ENCODE results near the gene PADI3. TPM values are rescaled to one million over a fixed set of nuclear protein-coding genes. Genes with fewer than 3 reads are reported as not detected.
A peak's percentile ranks its signal among the peaks of the same experiment; 100 is the strongest.
"Not testable (repeated sequence)": the region's sequence is repeated elsewhere in the genome, so short reads cannot be mapped to it uniquely, and the experiment has no call there.

Gene PADI3
- total RNA-seq, 3 donors from 2014 or later, result not detected

- Histone ChIP-seq H3K4me1 (no peaks in the 10 kb centered on the region), H3K4me3 (no peak overlapping the region), H3K9me3 (no peaks in the 10 kb centered on the region), H3K27ac (no peak overlapping the region), H3K36me3 (no peaks in the 10 kb centered on the region), H3K27me3 (no peaks in the 10 kb centered on the region)
- DNase-seq (ENCODE audit: low spot score in 2 of 2), result no peak
- TF ChIP-seq CTCF (IDR thresholded peaks at IDR 0.05), result no peak
- intact Hi-C loops (cut with DNase I; ENCODE audit: low total_unique reads), result loop anchor here (10.0 kb wide), 2 partner anchors 110 to 180 kb away; partner anchors contain the start of gene SDHB
Measured at GRCh38 chr1:17234405-17234804, 14.5 kb upstream of the PADI3 start.

GRCh38 chr1:17235135-17235885 lies 13.6 kb upstream of the PADI3 start:
- H3K27me3 ChIP-seq, result no peaks in the 10 kb centered on the region
- intact Hi-C loops (cut with DNase I; ENCODE audit: low total_unique reads), result loop anchor here (10.0 kb wide), 2 partner anchors 111 to 181 kb away; partner anchors contain the start of gene SDHB
- no peak overlapping the region for H3K4me3 ChIP-seq
- DNase-seq (ENCODE audit: low spot score in 2 of 2), result no peak
- H3K9me3 ChIP-seq, result no peaks in the 10 kb centered on the region
- no peaks in the 10 kb centered on the region for H3K4me1 ChIP-seq
- TF ChIP-seq POLR2A (IDR thresholded peaks at IDR 0.05) (no peak), POLR2AphosphoS5 (IDR thresholded peaks at IDR 0.05) (no peak), CTCF (IDR thresholded peaks at IDR 0.05) (no peak)
- no peaks in the 10 kb centered on the region for H3K36me3 ChIP-seq
- H3K27ac ChIP-seq, result no peak overlapping the region

- H3K36me3 ChIP-seq, result no peaks in the 10 kb centered on the region
- H3K4me1 ChIP-seq, result no peaks in the 10 kb centered on the region
- intact Hi-C loops (cut with DNase I; ENCODE audit: low total_unique reads), result loop anchor here (10.0 kb wide), 2 partner anchors 112 to 182 kb away; partner anchors contain the start of gene SDHB
Measured at GRCh38 chr1:17236779-17237560, 11.9 kb upstream of the PADI3 start.

GRCh38 chr1:17237561-17237903 lies 11.4 kb upstream of the PADI3 start:
- Histone ChIP-seq H3K27me3 (no peaks in the 10 kb centered on the region), H3K27ac (no peak overlapping the region), H3K9me3 (no peaks in the 10 kb centered on the region), H3K4me3 (no peak overlapping the region), H3K4me1 (no peaks in the 10 kb centered on the region), H3K36me3 (no peaks in the 10 kb centered on the region)
- intact Hi-C loops (cut with DNase I; ENCODE audit: low total_unique reads), result loop anchor here (10.0 kb wide), 2 partner anchors 113 to 183 kb away; partner anchors contain the start of gene SDHB
- no peak for TF ChIP-seq POLR2AphosphoS5 (IDR thresholded peaks at IDR 0.05)
- no peak for DNase-seq (ENCODE audit: low spot score in 2 of 2)

More at GRCh38 chr1:17236779-17237560, 11.9 kb upstream of the PADI3 start:
- DNase-seq (ENCODE audit: low spot score in 2 of 2), result peak; percentile 72 to 88
- Histone ChIP-seq H3K9me3 (no peaks in the 10 kb centered on the region), H3K4me3 (no peak overlapping the region), H3K27me3 (no peaks in the 10 kb centered on the region), H3K27ac (no peak overlapping the region)
- TF ChIP-seq POLR2AphosphoS5 (IDR thresholded peaks at IDR 0.05), result no peak
- peak; percentile 76 to 95 (median 94) for TF ChIP-seq CTCF (IDR thresholded peaks at IDR 0.05)
- TF ChIP-seq POLR2A (IDR thresholded peaks at IDR 0.05), result no peak

GRCh38 chr1:17239420-17239819 lies 9.5 kb upstream of the PADI3 start:
- no peak for TF ChIP-seq CTCF (IDR thresholded peaks at IDR 0.05)
- no peak for TF ChIP-seq POLR2A (IDR thresholded peaks at IDR 0.05)
- TF ChIP-seq POLR2AphosphoS5 (IDR thresholded peaks at IDR 0.05), result no peak
- intact Hi-C loops (cut with DNase I; ENCODE audit: low total_unique reads), result loop anchor here (10.0 kb wide), 2 partner anchors 115 to 185 kb away; partner anchors contain the start of gene SDHB
- H3K27me3 ChIP-seq, result no peaks in the 10 kb centered on the region
- no peaks in the 10 kb centered on the region for H3K4me1 ChIP-seq
- H3K4me3 ChIP-seq, result no peak overlapping the region
- no peaks in the 10 kb centered on the region for H3K9me3 ChIP-seq
- H3K27ac ChIP-seq, result no peak overlapping the region
- no peaks in the 10 kb centered on the region for H3K36me3 ChIP-seq
- no peak for DNase-seq (ENCODE audit: low spot score in 2 of 2)

- H3K9me3 ChIP-seq; H3K4me3 ChIP-seq; H3K27me3 ChIP-seq; H3K27ac ChIP-seq; DNase-seq (ENCODE audit: low spot score in 2 of 2); intact Hi-C loops (cut with DNase I; ENCODE audit: low total_unique reads); H3K36me3 ChIP-seq; H3K4me1 ChIP-seq: not testable (repeated sequence)
Measured at GRCh38 chr1:17241011-17241779, 7.7 kb upstream of the PADI3 start.

GRCh38 chr1:17241780-17242074 lies 7.2 kb upstream of the PADI3 start:
- H3K36me3 ChIP-seq; H3K27me3 ChIP-seq; H3K27ac ChIP-seq; DNase-seq (ENCODE audit: low spot score in 2 of 2); H3K4me3 ChIP-seq; intact Hi-C loops (cut with DNase I; ENCODE audit: low total_unique reads); H3K4me1 ChIP-seq; H3K9me3 ChIP-seq: not testable (repeated sequence)

Measured in breast epithelium (tissue), 4 donors.